ENCODE measurements around the gene GRB10. TPM values are rescaled to one million over a fixed set of nuclear protein-coding genes. Genes with fewer than 3 reads are reported as not detected.

GRB10 gene
- total and polyA plus RNA-seq, 11 donors: 14.7 to 38.2 (median 28.0) TPM

- Histone ChIP-seq H3K27me3 (no peaks in the 10 kb centered on the region), H3K4me3 (peak overlapping the region in 1 of 12 donors; percentile 46), H3K9me3 (no peaks in the 10 kb centered on the region), H3K4me1 (peaks cover 18 to 97% (median 75%) of the 10 kb centered on the region in 12 donors), H3K27ac (no peak overlapping the region), H3K36me3 (peaks cover 0 to 18% (median 5%) of the 10 kb centered on the region in 9 donors)
- 78 to 82% (median 81%) methylated on average over 30 of the region's 30 CpGs for WGBS, 4 donors
- no peak for ATAC-seq
- TF ChIP-seq POLR2A (IDR thresholded peaks at IDR 0.05): no peak
- TF ChIP-seq, protein P1, sequence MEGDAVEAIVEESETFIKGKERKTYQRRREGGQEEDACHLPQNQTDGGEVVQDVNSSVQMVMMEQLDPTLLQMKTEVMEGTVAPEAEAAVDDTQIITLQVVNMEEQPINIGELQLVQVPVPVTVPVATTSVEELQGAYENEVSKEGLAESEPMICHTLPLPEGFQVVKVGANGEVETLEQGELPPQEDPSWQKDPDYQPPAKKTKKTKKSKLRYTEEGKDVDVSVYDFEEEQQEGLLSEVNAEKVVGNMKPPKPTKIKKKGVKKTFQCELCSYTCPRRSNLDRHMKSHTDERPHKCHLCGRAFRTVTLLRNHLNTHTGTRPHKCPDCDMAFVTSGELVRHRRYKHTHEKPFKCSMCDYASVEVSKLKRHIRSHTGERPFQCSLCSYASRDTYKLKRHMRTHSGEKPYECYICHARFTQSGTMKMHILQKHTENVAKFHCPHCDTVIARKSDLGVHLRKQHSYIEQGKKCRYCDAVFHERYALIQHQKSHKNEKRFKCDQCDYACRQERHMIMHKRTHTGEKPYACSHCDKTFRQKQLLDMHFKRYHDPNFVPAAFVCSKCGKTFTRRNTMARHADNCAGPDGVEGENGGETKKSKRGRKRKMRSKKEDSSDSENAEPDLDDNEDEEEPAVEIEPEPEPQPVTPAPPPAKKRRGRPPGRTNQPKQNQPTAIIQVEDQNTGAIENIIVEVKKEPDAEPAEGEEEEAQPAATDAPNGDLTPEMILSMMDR (IDR thresholded peaks at IDR 0.05): no peak
- peak in 1 of 5 donors; percentile 77 for DNase-seq
- intact Hi-C loops (cut with DNase I): no loop called here
These were observed 122.5 kb downstream of the GRB10 start for GRCh38 chr7:50660040-50660829.

- intact Hi-C loops (cut with DNase I): no loop called here
- no peaks in the 10 kb centered on the region for H3K27me3 ChIP-seq
- no peaks in the 10 kb centered on the region for H3K9me3 ChIP-seq
- no peak overlapping the region for H3K4me3 ChIP-seq
- ATAC-seq (no peak), DNase-seq (no peak)
- WGBS, 4 donors: 86 to 93% (median 92%) methylated on average over 15 to 17 of the region's 17 CpGs
- H3K36me3 ChIP-seq: peaks cover 0 to 18% (median 5%) of the 10 kb centered on the region in 9 donors
- H3K4me1 ChIP-seq: peaks cover 18 to 97% (median 77%) of the 10 kb centered on the region in 12 donors
- no peak overlapping the region for H3K27ac ChIP-seq
- no peak for TF ChIP-seq POLR2A (IDR thresholded peaks at IDR 0.05)
- TF ChIP-seq, protein P1 (IDR thresholded peaks at IDR 0.05): no peak
These were observed 123.2 kb downstream of the GRB10 start for GRCh38 chr7:50659329-50659965.

DNA sequence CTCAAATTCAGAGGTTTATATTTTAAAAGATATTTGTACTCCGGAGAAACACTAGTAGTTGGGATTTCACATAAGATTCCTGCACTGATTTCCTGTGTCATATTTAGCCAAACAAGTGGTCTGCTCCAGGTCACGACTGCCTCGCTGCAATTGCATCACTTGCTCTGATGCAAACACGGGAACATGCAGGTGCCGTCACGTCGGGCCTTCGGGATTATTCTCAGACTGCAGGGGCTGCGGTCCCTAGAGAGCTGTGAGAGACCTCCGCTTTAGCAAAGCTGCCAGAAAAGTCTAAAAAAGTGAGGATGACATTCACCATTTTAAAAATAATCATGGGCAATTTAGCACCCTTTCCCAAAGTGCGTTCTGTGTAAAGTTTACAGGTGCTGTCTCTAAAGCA is 124.0 kb downstream of the GRB10 start:
- H3K9me3 ChIP-seq: no peaks in the 10 kb centered on the region
- ATAC-seq (no peak), DNase-seq (no peak)
- H3K4me3 ChIP-seq: no peak overlapping the region
- peak overlapping the region in 3 of 12 donors; percentile 72 to 77 (median 72) for H3K27ac ChIP-seq
- intact Hi-C loops (cut with DNase I): no loop called here
- H3K27me3 ChIP-seq: no peaks in the 10 kb centered on the region
- WGBS, 4 donors: 88 to 93% (median 91%) methylated on average over 11 of the region's 11 CpGs
- TF ChIP-seq, protein P1 (IDR thresholded peaks at IDR 0.05): no peak
- no peak for TF ChIP-seq POLR2A (IDR thresholded peaks at IDR 0.05)
- peaks cover 21 to 97% (median 79%) of the 10 kb centered on the region in 12 donors for H3K4me1 ChIP-seq
- H3K36me3 ChIP-seq: peaks cover 0 to 18% (median 2%) of the 10 kb centered on the region in 9 donors

GRCh38 chr7:50657912-50658311 is 124.8 kb downstream of the GRB10 start:
- H3K4me1 ChIP-seq: peaks cover 21 to 97% (median 79%) of the 10 kb centered on the region in 12 donors
- intact Hi-C loops (cut with DNase I): no loop called here

More at GRCh38 chr7:50657912-50658311, 124.8 kb downstream of the GRB10 start:
- H3K36me3 ChIP-seq: peaks cover 0 to 18% (median 0%) of the 10 kb centered on the region in 9 donors
- H3K4me3 ChIP-seq: no peak overlapping the region
- ATAC-seq (no peak), DNase-seq (no peak)
- TF ChIP-seq POLR2A (IDR thresholded peaks at IDR 0.05): no peak
- TF ChIP-seq, protein P1 (IDR thresholded peaks at IDR 0.05): no peak
- WGBS, 4 donors: 79 to 82% (median 82%) methylated on average over 7 of the region's 7 CpGs
- no peaks in the 10 kb centered on the region for H3K9me3 ChIP-seq
- H3K27ac ChIP-seq: peak overlapping the region; percentile 40 to 87 (median 72)
- H3K27me3 ChIP-seq: no peaks in the 10 kb centered on the region
